Peyer's patch (tissue), 4 donors: ENCODE measurements around the gene ASAP3. TPM values are rescaled to one million over a fixed set of nuclear protein-coding genes. Genes with fewer than 3 reads are reported as not detected.

Experiments
- DNase-seq, 3 donors: peaks; one replicate each; pipeline ENCODE4 v3.0.0-alpha.2; 2017 to 2019
- H3K27ac ChIP-seq, 4 donors: fragments of 200-600 bp; sonication (generic); one replicate each; pipeline ENCODE4 v1.5.1; 2016 to 2019
- H3K27me3 ChIP-seq, 2 donors: fragments of 200-600 bp; sonication (generic); one replicate each; pipeline ENCODE4 v1.5.1; 2019
- H3K36me3 ChIP-seq, 3 donors: fragments of 200-600 bp; sonication (generic); one replicate each; pipeline ENCODE4 v1.5.1; 2016 to 2019
- H3K4me1 ChIP-seq, 4 donors: fragments of 200-600 bp; sonication (generic); one replicate each; pipeline ENCODE4 v1.5.1; 2016 to 2019
- H3K4me3 ChIP-seq, 4 donors: fragments of 200-600 bp; sonication (generic); 1 replicate in 3 of 4; 2 replicates in 1 of 4; pipeline ENCODE4 v1.5.1; 2016 to 2019; ENCODE audit warnings: mild to moderate bottlenecking in 1 of 4
- H3K9me3 ChIP-seq, 4 donors: fragments of 200-600 bp; sonication (generic); one replicate each; pipeline ENCODE4 v1.5.1; 2016 to 2019; ENCODE audit warnings: mild to moderate bottlenecking in 1 of 4
- CTCF ChIP-seq, 6 experiments: fragments of 450-650 bp in 4 of 6; fragments of 200-600 bp in 2 of 6; sonication (generic) in 1 of 6; IDR thresholded peaks; one replicate each; pipeline ENCODE4 v1.5.1; 2017 to 2019; ENCODE audit warnings: antibody characterized with exemption in 6 of 6, mild to moderate bottlenecking in 3 of 6, moderate library complexity in 1 of 6
- POLR2A ChIP-seq, 2 donors: fragments of 450-650 bp; IDR thresholded peaks; one replicate each; pipeline ENCODE4 v1.5.1; 2017; ENCODE audit warnings: antibody characterized with exemption in 2 of 2, mild to moderate bottlenecking in 2 of 2, moderate library complexity in 2 of 2
- total RNA-seq, 4 donors: library from RNA; depleted of rRNA; stranded (reverse); fragments of >200 nt; gene quantifications; one replicate each; pipeline ENCODE4 v1.1.0, GENCODE V29; 2016

The ASAP3 gene
- total RNA-seq, 4 donors from 2014 or later: 11.2 to 33.5 (median 25.8) TPM

DNA sequence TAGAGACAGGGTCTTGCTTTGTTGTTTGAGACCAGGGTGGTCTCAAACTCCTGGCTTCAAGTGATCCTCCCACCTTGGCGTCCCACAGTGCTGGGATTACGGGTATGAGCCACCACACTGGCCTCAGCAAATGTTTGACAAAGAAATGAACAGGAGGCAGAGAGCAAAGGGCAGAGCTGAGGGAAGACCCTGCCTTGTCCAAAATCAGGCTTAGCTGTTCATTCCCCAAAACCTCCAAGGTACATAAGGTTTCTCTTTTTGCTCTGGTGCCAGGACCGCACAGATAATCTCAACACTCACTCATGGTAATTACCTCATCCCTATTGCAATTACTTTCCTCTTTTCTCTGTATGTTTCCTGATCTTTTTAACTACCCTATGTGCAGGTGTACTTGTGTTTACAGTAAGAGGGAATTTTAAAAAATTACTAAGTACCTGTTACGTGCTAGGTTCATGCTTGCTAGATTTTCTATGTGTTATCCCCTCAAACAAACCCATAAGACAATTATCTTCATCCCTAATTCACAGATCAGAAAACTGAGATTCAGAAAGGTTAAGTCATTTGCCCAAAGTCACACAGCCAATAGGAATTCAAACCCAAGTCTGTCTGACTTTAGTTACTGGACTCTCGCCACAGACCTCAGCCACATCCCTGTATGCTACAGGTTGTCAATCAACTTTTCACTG lies 11.5 kb downstream of the ASAP3 start:
- no peaks in the 10 kb centered on the region for H3K9me3 ChIP-seq
- no peak overlapping the region for H3K4me3 ChIP-seq
- no peaks in the 10 kb centered on the region for H3K36me3 ChIP-seq
- H3K4me1 ChIP-seq: no peaks in the 10 kb centered on the region
- no peaks in the 10 kb centered on the region for H3K27me3 ChIP-seq
- H3K27ac ChIP-seq: no peak overlapping the region
- TF ChIP-seq CTCF (IDR thresholded peaks at IDR 0.05) (no peak), POLR2A (IDR thresholded peaks at IDR 0.05) (no peak)
- DNase-seq: no peak

DNA sequence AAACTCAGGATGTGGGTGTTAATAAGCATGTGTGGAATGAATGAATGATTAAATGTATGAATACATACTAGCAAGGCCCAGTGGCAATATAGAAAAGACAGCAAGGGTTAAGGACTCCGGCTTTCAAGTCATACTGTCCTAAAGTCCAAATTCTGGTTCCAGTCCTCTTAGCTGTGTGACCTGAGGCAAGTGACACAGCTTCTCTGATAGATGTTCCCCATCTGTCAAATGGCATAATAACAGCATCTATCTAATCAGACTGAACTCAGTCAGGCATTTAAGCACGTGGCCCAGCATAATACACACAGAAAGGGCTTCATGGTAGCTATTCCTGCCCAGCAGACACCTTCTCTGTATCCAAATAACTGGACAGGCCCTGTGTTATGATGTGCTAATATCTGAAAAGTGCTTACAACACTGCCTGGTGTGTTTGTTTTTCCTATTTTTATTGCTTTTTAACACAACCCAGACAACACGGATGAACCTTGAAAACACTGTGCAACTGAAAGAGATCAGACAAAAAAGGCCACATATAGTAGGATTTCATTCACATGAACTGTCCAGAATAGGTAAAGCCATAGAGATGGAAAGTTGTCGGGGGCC lies 12.4 kb downstream of the ASAP3 start:
- Histone ChIP-seq H3K4me3 (no peak overlapping the region), H3K9me3 (no peaks in the 10 kb centered on the region), H3K27ac (no peak overlapping the region), H3K4me1 (no peaks in the 10 kb centered on the region), H3K27me3 (no peaks in the 10 kb centered on the region), H3K36me3 (no peaks in the 10 kb centered on the region)
- no peak for TF ChIP-seq POLR2A (IDR thresholded peaks at IDR 0.05)
- TF ChIP-seq CTCF (IDR thresholded peaks at IDR 0.05): no peak
- no peak for DNase-seq

GRCh38 chr1:23470282-23471070 lies 13.5 kb downstream of the ASAP3 start:
- Histone ChIP-seq H3K9me3 (no peaks in the 10 kb centered on the region), H3K4me1 (no peaks in the 10 kb centered on the region), H3K4me3 (no peak overlapping the region), H3K36me3 (no peaks in the 10 kb centered on the region), H3K27me3 (no peaks in the 10 kb centered on the region), H3K27ac (peak overlapping the region in 1 of 4 donors; percentile 25)
- no peak for DNase-seq
- no peak for TF ChIP-seq CTCF (IDR thresholded peaks at IDR 0.05)
- TF ChIP-seq POLR2A (IDR thresholded peaks at IDR 0.05): no peak

DNA sequence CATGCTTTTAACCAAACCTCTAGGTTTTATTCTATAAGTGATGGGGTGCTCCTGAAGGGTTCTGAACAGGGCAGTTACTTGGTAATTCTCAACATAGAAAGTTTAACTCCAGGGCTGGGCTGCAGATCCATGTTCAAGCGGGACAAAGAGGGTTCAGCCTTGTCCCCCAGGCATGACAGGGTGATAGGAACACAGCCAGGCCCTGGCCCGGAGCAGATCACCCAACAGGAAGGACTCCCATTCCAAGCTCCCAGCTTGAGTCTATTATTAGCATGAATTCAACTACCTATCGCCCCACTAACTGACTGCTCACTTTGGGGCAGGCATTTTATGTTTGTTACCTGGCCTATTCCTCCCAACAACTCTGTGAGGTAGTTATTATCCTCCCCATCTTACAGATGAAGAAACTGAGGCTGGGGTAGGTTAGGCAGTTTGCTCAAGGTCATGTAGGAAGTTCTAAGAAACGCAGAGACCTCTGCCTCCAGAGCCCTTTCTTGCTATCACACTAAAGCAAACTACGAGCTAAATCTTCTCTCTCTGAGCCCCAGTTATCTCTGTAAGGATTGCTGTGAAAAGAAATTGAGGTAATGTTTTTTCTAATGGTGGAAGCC lies 14.5 kb downstream of the ASAP3 start:
- TF ChIP-seq POLR2A (IDR thresholded peaks at IDR 0.05): no peak
- TF ChIP-seq CTCF (IDR thresholded peaks at IDR 0.05): no peak
- Histone ChIP-seq H3K9me3 (no peaks in the 10 kb centered on the region), H3K4me1 (no peaks in the 10 kb centered on the region), H3K27me3 (no peaks in the 10 kb centered on the region), H3K27ac (no peak overlapping the region), H3K4me3 (no peak overlapping the region), H3K36me3 (no peaks in the 10 kb centered on the region)
- DNase-seq: no peak

GRCh38 chr1:23466423-23466989 lies 17.5 kb downstream of the ASAP3 start:
- H3K9me3 ChIP-seq: no peaks in the 10 kb centered on the region
- DNase-seq: no peak
- H3K4me3 ChIP-seq: no peak overlapping the region
- H3K4me1 ChIP-seq: no peaks in the 10 kb centered on the region
- H3K27ac ChIP-seq: no peak overlapping the region
- no peaks in the 10 kb centered on the region for H3K36me3 ChIP-seq
- H3K27me3 ChIP-seq: no peaks in the 10 kb centered on the region
- TF ChIP-seq POLR2A (IDR thresholded peaks at IDR 0.05) (no peak), CTCF (IDR thresholded peaks at IDR 0.05) (no peak)
